Mononuclear cell (primary cell): ENCODE results near the gene DCAF12L1. TPM values are rescaled to one million over a fixed set of nuclear protein-coding genes. Genes with fewer than 3 reads are reported as not detected.

Experiments
- H3K27me3 ChIP-seq: 2 replicates; pipeline ENCODE4 v1.6.0; 2011; ENCODE audit warnings: low read length, control low read depth; ENCODE audit not compliant: insufficient read depth
- H3K4me1 ChIP-seq: 2 replicates; pipeline ENCODE4 v1.5.1; 2011; ENCODE audit warnings: mild to moderate bottlenecking, low read length, control low read depth; ENCODE audit not compliant: insufficient read depth
- H3K4me3 ChIP-seq: 2 replicates; pipeline ENCODE4 v1.5.1; 2011; ENCODE audit warnings: mild to moderate bottlenecking, low read length, moderate library complexity
- H3K9me3 ChIP-seq: 2 replicates; pipeline ENCODE4 v1.5.1; 2011; ENCODE audit warnings: low read depth, mild to moderate bottlenecking, control low read depth, low read length
- total RNA-seq: library from RNA; depleted of rRNA; stranded (reverse); fragments of >200 nt; gene quantifications from one replicate; pipeline ENCODE4 v1.2.3, GENCODE V29; 2012

Gene DCAF12L1
- total RNA-seq, result not detected

DNA sequence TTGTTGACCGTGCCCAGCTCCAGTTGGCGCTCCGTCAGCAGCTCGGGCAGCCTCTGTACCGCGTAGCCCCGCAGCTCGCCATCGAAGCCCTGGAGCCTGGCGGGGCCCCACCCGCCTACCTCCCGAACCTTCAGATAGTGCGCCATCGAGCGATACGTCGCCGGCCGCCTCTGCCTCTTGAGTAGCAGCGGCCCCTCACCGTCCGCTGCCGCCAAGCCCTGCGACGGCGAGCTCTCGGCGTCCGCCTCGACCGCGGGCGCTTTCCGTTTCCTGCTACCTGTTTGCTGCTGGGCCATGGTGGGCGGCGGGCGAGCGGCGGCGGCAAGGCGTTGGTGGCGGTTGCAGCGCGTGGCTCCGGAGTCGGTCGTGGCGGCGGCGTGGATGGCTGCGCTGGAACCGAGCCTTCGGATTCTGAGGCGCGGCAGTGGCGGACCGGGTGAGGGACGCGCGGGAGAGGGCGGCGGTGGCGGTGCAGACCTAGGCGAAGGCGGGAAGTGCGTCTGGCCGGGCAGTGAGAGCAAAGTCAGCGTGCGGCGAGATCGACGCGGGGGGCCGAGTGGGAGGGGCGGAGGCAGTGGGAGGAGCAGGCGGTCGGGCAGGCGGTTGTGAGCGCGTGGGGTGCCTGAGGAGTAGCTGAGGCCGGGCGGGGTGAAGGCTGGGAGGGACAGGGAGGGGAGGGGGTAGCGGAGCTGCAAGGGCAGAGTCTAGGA is at the start of gene DCAF12L1:
Gene DCAF12L1, minus strand, starts transcription at position 502 of the 710 bp plus-strand sequence. Its CDS starts 206 bp downstream, at position 296.
- H3K4me3 ChIP-seq, result no peak within 1 kb of the TSS
- no peaks in the 10 kb centered on the region for H3K27me3 ChIP-seq
- H3K9me3 ChIP-seq, result no peaks in the 10 kb centered on the region
- H3K4me1 ChIP-seq, result no peaks in the 10 kb centered on the region

DNA sequence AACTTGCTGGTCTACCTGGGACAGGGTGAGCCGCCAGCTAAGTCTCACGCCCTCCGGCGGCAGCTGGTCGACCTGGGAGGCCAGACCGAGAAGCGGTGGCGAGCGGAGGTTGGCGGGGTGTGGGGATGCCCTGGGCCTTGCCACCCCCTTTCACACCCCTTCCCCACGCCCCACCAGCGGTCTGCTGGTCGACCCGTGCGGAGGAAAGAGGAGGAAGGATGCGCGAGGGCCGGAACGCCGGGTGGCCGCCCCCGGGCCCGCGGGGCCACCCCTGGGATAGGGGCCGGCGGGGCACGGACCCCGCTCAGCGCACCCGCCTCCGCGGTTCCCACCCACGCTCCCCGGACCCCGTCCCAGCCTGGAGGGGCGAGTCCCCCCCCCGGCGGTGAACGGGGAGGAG is 28.3 kb upstream of the DCAF12L1 start:
- no peaks in the 10 kb centered on the region for H3K9me3 ChIP-seq
- no peaks in the 10 kb centered on the region for H3K27me3 ChIP-seq
- H3K4me1 ChIP-seq, result no peaks in the 10 kb centered on the region
- H3K4me3 ChIP-seq, result no peak overlapping the region

DNA sequence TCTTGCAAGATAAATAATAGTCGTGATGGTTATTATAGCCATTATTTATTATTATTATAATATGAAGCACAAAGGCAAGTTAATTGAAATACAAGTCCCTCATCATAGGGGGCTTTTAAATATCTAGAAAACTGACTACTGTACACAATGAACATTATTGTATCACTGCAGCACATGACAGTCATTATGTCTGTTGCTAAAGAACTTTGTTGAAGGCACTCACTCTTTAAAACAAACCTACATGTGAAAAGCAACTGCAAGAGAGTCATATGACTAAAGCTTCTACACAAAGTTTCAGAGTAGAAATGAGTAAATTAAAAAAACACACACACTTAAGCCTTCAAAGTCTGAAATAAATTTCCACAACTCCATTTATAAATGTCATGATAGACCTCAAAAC is 23.3 kb upstream of the DCAF12L1 start:
- H3K4me1 ChIP-seq, result no peaks in the 10 kb centered on the region
- H3K27me3 ChIP-seq, result no peaks in the 10 kb centered on the region
- H3K9me3 ChIP-seq, result no peaks in the 10 kb centered on the region
- no peak overlapping the region for H3K4me3 ChIP-seq

DNA sequence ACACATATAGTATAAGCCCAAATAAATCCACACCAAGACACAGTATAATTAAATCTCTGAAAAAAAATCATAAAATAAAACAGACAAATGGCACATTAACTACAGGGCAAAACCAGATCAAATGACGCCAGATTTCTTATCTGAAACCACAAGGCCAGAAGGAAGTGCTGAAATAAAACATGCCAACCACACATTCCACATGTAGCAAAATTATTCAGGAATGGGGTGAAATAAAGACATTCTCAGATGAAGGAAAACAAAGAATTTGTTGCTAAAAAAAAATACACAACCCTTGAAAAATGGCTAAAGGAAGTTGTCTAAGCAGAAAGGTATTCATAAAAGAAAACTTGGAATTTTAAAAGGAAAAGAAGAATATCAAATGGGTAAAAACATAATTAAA is 4.5 kb upstream of the DCAF12L1 start:
- Histone ChIP-seq H3K9me3 (no peaks in the 10 kb centered on the region), H3K4me1 (no peaks in the 10 kb centered on the region), H3K4me3 (no peak overlapping the region), H3K27me3 (no peaks in the 10 kb centered on the region)

DNA sequence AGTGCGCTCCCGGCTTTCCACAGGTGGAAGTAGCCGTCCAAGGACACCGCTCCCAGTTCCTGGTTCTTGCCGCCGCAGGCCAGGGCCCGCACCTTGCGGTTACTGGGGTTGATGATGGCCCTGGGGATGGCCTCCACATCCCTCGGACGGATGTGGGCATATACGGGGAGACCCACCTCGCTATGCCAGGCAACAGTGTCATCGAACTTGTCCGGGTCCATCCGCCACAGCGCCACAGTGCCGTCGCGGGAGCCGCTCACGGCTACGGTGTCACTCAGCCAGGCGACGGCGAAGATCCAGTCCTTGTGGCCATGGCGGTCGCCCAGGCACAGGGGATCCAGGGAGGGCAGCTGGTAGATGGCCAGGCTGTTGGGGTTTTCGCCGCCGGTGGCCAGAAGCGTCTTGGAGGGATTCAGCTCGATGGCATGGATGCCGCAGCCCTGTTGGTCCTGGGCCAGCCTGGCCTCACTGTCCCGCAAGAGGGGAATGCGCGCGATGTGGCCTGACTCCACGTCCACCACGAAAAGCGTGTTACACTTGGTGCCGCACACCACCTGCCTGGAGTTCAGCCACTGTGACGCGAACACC is 795 bp downstream of the DCAF12L1 start:
- Histone ChIP-seq H3K4me1 (no peaks in the 10 kb centered on the region), H3K9me3 (no peaks in the 10 kb centered on the region), H3K4me3 (no peak overlapping the region), H3K27me3 (no peaks in the 10 kb centered on the region)

GRCh38 chrX:126551306-126551705 is 1.3 kb downstream of the DCAF12L1 start:
- Histone ChIP-seq H3K9me3 (no peaks in the 10 kb centered on the region), H3K4me3 (no peak overlapping the region), H3K4me1 (no peaks in the 10 kb centered on the region), H3K27me3 (no peaks in the 10 kb centered on the region)

DNA sequence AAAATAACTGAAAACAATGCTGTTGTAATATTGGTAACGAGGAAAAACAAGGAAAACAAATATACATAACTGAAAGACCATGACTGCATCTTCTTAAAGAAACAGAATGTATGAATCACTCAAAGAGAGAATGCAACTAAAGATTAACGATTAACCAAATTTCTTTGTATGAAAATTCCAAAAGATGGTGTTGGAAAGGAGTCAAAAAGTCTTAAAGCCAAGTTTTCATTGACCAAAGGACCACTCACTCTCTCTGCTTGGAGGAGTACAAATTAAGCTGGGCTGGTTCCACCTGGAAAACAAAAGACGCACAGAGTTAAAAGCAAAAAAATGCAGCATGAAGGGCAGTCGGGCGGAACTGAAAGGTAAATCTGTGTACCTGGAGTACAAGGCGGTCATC is 1.8 kb downstream of the DCAF12L1 start:
- H3K9me3 ChIP-seq, result no peaks in the 10 kb centered on the region
- no peaks in the 10 kb centered on the region for H3K27me3 ChIP-seq
- no peak overlapping the region for H3K4me3 ChIP-seq
- H3K4me1 ChIP-seq, result no peaks in the 10 kb centered on the region

DNA sequence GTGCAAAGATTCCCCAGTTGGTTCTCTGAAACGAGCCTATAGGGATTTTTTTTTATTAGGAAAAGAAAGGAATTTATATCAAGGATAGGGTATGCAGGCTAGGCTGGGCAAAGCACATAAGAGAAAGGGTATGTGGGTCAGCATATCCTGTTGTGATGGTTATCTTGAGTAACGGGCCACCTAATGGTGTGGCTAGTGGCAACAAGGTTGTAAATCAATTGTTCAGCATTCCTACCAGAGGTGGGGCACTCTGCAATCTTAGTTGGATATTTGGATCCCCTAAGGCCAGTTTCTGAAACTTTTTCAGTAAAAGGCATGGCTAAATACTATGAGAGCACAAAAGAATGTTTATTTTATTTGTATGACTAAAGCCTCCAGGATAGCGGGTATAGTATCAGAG is 42.7 kb downstream of the DCAF12L1 start:
- Histone ChIP-seq H3K4me3 (no peak overlapping the region), H3K9me3 (no peaks in the 10 kb centered on the region), H3K27me3 (no peaks in the 10 kb centered on the region), H3K4me1 (no peaks in the 10 kb centered on the region)
